Suprapubic skin (tissue), 4 donors: Measurements from ENCODE around the gene CCDC106.

Source experiments
- EP300 ChIP-seq: sonication (generic); formaldehyde crosslinking; IDR thresholded peaks from one replicate; pipeline ENCODE4 v1.6.1; 2017; ENCODE audit warnings: antibody characterized with exemption
- POLR2A ChIP-seq, 2 donors: fragments of 450-650 bp; IDR thresholded peaks; one replicate each; pipeline ENCODE4 v1.6.1; 2017; ENCODE audit warnings: antibody characterized with exemption in 2 of 2, mild to moderate bottlenecking in 2 of 2, moderate library complexity in 2 of 2
- POLR2AphosphoS5 ChIP-seq, 3 donors: sonication (generic); formaldehyde crosslinking; IDR thresholded peaks; one replicate each; pipeline ENCODE4 v1.6.1; 2017; ENCODE audit warnings: antibody characterized with exemption in 3 of 3
- TF ChIP-seq, protein P1 (sequence below), 2 donors: fragments of 200-600 bp in 1 of 2; fragments of 450-650 bp in 1 of 2; sonication (generic) in 1 of 2; IDR thresholded peaks; one replicate each; pipeline ENCODE4 v1.5.1; 2016 to 2019; ENCODE audit warnings: antibody characterized with exemption in 2 of 2, mild to moderate bottlenecking in 1 of 2, moderate library complexity in 1 of 2

GRCh38 chr19:55609326-55609725, 38.7 kb upstream of the CCDC106 start:
- TF ChIP-seq EP300: no peak
- TF ChIP-seq, protein P1, sequence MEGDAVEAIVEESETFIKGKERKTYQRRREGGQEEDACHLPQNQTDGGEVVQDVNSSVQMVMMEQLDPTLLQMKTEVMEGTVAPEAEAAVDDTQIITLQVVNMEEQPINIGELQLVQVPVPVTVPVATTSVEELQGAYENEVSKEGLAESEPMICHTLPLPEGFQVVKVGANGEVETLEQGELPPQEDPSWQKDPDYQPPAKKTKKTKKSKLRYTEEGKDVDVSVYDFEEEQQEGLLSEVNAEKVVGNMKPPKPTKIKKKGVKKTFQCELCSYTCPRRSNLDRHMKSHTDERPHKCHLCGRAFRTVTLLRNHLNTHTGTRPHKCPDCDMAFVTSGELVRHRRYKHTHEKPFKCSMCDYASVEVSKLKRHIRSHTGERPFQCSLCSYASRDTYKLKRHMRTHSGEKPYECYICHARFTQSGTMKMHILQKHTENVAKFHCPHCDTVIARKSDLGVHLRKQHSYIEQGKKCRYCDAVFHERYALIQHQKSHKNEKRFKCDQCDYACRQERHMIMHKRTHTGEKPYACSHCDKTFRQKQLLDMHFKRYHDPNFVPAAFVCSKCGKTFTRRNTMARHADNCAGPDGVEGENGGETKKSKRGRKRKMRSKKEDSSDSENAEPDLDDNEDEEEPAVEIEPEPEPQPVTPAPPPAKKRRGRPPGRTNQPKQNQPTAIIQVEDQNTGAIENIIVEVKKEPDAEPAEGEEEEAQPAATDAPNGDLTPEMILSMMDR (IDR thresholded peaks at IDR 0.05): no peak
- no peak for TF ChIP-seq POLR2AphosphoS5 (IDR thresholded peaks at IDR 0.05)
- no peak for TF ChIP-seq POLR2A (IDR thresholded peaks at IDR 0.05)
